HCT116 (cell line): ENCODE data around the gene KCNS3. TPM values are rescaled to one million over a fixed set of nuclear protein-coding genes. Genes with fewer than 3 reads are reported as not detected.

ENCODE experiments used
- ATAC-seq: fragments of 200-7000 bp; cut with Tn5 transposase; 2 replicates; pipeline ENCODE4 v1.9.1; 2020; ENCODE audit warnings: mild to moderate bottlenecking, moderate library complexity
- BruUV-seq: library from RNA; stranded (reverse); fragments of 400-500 nt; replicated peaks from 2 replicates; lab custom pipeline; 2021; lab: Mats Ljungman, UMichigan
- CTCF ChIA-PET: fragments of 300-600 bp; sonication (Branson Sonifier 250); formaldehyde crosslinking; loops from one replicate; lab custom pipeline; 2021; ENCODE audit warnings: antibody characterized with exemption; lab: Charles Lee
- POLR2A ChIA-PET: fragments of 300-600, 350-600 bp; sonication (Branson Sonifier 250); formaldehyde crosslinking; loops from one replicate; lab custom pipeline; 2021; ENCODE audit warnings: antibody characterized with exemption; lab: Charles Lee
- RAD21 ChIA-PET, 2 experiments: fragments of 300-600 bp; sonication (Branson Sonifier 250); formaldehyde crosslinking; loops; one replicate each; lab custom pipeline; 2023; ENCODE audit warnings: low total read pairs in 2 of 2; ENCODE audit not compliant: uncharacterized antibody in 2 of 2, unreplicated experiment in 2 of 2, low non-redundant PET in 1 of 2; lab: Charles Lee
- DNase-seq: peaks from one replicate; pipeline ENCODE4 v3.0.0-alpha.2; 2010; ENCODE audit warnings: low read depth, low spot score
- H2AFZ ChIP-seq: fragments of 200-600 bp; shearing (Covaris generic), sonication (generic); 2 replicates; pipeline ENCODE4 v1.6.1; 2017; ENCODE audit warnings: low read depth, mixed run types, mixed read lengths, antibody characterized with exemption, low read length; ENCODE audit not compliant: poor library complexity, severe bottlenecking
- H3K27ac ChIP-seq: 2 replicates; pipeline ENCODE4 v1.5.1; 2012; ENCODE audit warnings: low read depth, low read length
- H3K27me3 ChIP-seq: fragments of 200-600 bp; sonication (generic); 2 replicates; pipeline ENCODE4 v1.6.1; 2016; ENCODE audit warnings: mixed run types, low read length, mixed read lengths; ENCODE audit not compliant: insufficient read depth
- H3K36me3 ChIP-seq, 2 experiments: fragments of 200-500 bp in 1 of 2; fragments of 200-600 bp in 1 of 2; sonication (Bioruptor generic) in 1 of 2; sonication (generic) in 1 of 2; 2 replicates each; pipeline versions ENCODE4 v1.5.1 to v1.6.1; 2014 to 2016; ENCODE audit warnings: low read length in 2 of 2, inconsistent platforms in 1 of 2, mixed read lengths in 1 of 2, mixed run types in 1 of 2; ENCODE audit not compliant: insufficient read depth in 2 of 2, control insufficient read depth in 1 of 2
- H3K4me1 ChIP-seq, 2 experiments: fragments of 200-600 bp in 1 of 2; sonication (generic) in 1 of 2; 2 replicates each; pipeline versions ENCODE4 v1.5.1 to v1.6.1; 2012 to 2017; ENCODE audit warnings: low read length in 2 of 2, inconsistent platforms in 1 of 2, mild to moderate bottlenecking in 1 of 2, mixed read lengths in 1 of 2, mixed run types in 1 of 2, moderate library complexity in 1 of 2; ENCODE audit not compliant: insufficient read depth in 2 of 2, control insufficient read depth in 1 of 2
- H3K4me2 ChIP-seq: fragments of 200-600 bp; sonication (generic); 2 replicates; pipeline ENCODE4 v1.6.1; 2017; ENCODE audit warnings: mixed run types, low read length, mixed read lengths
- H3K4me3 ChIP-seq, 2 experiments: fragments of 200-600 bp in 1 of 2; sonication (generic) in 1 of 2; replicated peaks in 1 of 2; 2 replicates each; pipeline ENCODE4 v1.5.1; 2011 to 2016; ENCODE audit warnings: low read length in 2 of 2, control low read depth in 1 of 2, low read depth in 1 of 2, mild to moderate bottlenecking in 1 of 2, mixed read lengths in 1 of 2, mixed run types in 1 of 2
- H3K79me2 ChIP-seq: fragments of 200-600 bp; sonication (generic); 2 replicates; pipeline ENCODE4 v1.6.1; 2017; ENCODE audit warnings: mild to moderate bottlenecking, mixed run types, low read length, moderate library complexity, mixed read lengths; ENCODE audit not compliant: insufficient read depth
- H3K9ac ChIP-seq: fragments of 200-600 bp; sonication (generic); 2 replicates; pipeline ENCODE4 v1.6.1; 2016; ENCODE audit warnings: low read length, mixed read lengths
- H3K9me2 ChIP-seq: fragments of 200-600 bp; sonication (generic), shearing (Covaris generic); 2 replicates; pipeline ENCODE4 v1.6.1; 2017; ENCODE audit warnings: mixed run types, mild to moderate bottlenecking, moderate library complexity; ENCODE audit not compliant: insufficient read depth
- H3K9me3 ChIP-seq, 2 experiments: fragments of 200-500 bp in 1 of 2; fragments of 200-600 bp in 1 of 2; sonication (Bioruptor generic) in 1 of 2; sonication (generic) in 1 of 2; 2 replicates each; pipeline ENCODE4 v1.6.1; 2014 to 2017; ENCODE audit warnings: low read length in 2 of 2, mixed read lengths in 2 of 2, inconsistent platforms in 1 of 2, low read depth in 1 of 2, mild to moderate bottlenecking in 1 of 2, mixed run types in 1 of 2, moderate library complexity in 1 of 2; ENCODE audit not compliant: control insufficient read depth in 1 of 2, insufficient read depth in 1 of 2
- H4K20me1 ChIP-seq: fragments of 200-600 bp; sonication (generic), shearing (Covaris generic); 2 replicates; pipeline ENCODE4 v1.6.1; 2017; ENCODE audit warnings: mixed run types, mild to moderate bottlenecking, moderate library complexity; ENCODE audit not compliant: insufficient read depth
- CTCF ChIP-seq, 3 experiments: fragments of 200-600 bp in 1 of 3; sonication (generic) in 1 of 3; IDR thresholded peaks in 2 of 3; conservative IDR thresholded peaks in 1 of 3; 2 replicates each; pipeline ENCODE4 v1.5.1; 2012 to 2017; ENCODE audit warnings: low read depth in 2 of 3, low read length in 2 of 3, antibody characterized with exemption in 1 of 3, borderline replicate concordance in 1 of 3, control low read depth in 1 of 3, mild to moderate bottlenecking in 1 of 3, mixed read lengths in 1 of 3, mixed run types in 1 of 3, moderate library complexity in 1 of 3; ENCODE audit not compliant: insufficient read depth in 1 of 3
- EZH2phosphoT487 ChIP-seq: fragments of 200-600 bp; IDR thresholded peaks from 2 replicates; pipeline ENCODE4 v1.6.1; 2018; ENCODE audit warnings: antibody characterized with exemption, borderline replicate concordance
- FOSL1 ChIP-seq: IDR thresholded peaks from 2 replicates; pipeline ENCODE4 v1.6.1; 2012; ENCODE audit warnings: low read depth
- POLR2AphosphoS5 ChIP-seq: IDR thresholded peaks from 2 replicates; pipeline ENCODE4 v1.6.1; 2011; ENCODE audit warnings: mild to moderate bottlenecking, low read depth, low read length, moderate library complexity
- SIN3A ChIP-seq: IDR thresholded peaks from 2 replicates; pipeline ENCODE4 v1.6.1; 2012; ENCODE audit warnings: low read depth
- ZBTB33 ChIP-seq: IDR thresholded peaks from 2 replicates; pipeline ENCODE4 v1.6.1; 2011; ENCODE audit warnings: mild to moderate bottlenecking, low read length, moderate library complexity; ENCODE audit not compliant: insufficient replicate concordance; ENCODE audit errors: extremely low read depth
- ZFX ChIP-seq: fragments of 450-650 bp; IDR thresholded peaks from 2 replicates; pipeline ENCODE4 v1.6.1; 2017
- ZNF274 ChIP-seq: fragments of 200-500 bp; sonication (Bioruptor generic); IDR thresholded peaks from 2 replicates; pipeline ENCODE4 v1.6.1; 2014; ENCODE audit warnings: mild to moderate bottlenecking, low read depth, low read length, inconsistent platforms
- intact Hi-C: fragments of 100-400 bp; cut with micrococcal nuclease; formaldehyde crosslinking; loops from 2 replicates; pipeline ENCODE4 v1.10.0; 2022
- total RNA-seq: library from RNA; stranded (reverse); gene quantifications from one replicate; pipeline ENCODE4 v1.2.1, GENCODE V29; 2021; ENCODE audit not compliant: unreplicated experiment

Gene KCNS3
- total RNA-seq, 1 experiment from 2014 or later = 5.2 TPM

- TF ChIP-seq CTCF (IDR thresholded peaks at IDR 0.05 in 2 of 3, conservative IDR thresholded peaks at IDR 0.05 in 1 of 3; ENCODE audit: borderline replicate concordance in 1 of 3, insufficient read depth in 1 of 3, low read depth in 2 of 3, low read length in 2 of 3) = no peak
- TF ChIP-seq EZH2phosphoT487 = no peak
Measured at GRCh38 chr2:17901246-17901645, 22.8 kb downstream of the KCNS3 start (continued).

- CTCF ChIA-PET = no interaction called here
Measured at GRCh38 chr2:17910980-17911379, 32.5 kb downstream of the KCNS3 start.

More at GRCh38 chr2:17910980-17911379, 32.5 kb downstream of the KCNS3 start:
- BruUV-seq = no TSS peak
- TF ChIP-seq FOSL1 (no peak), SIN3A (no peak), ZFX (no peak), ZBTB33 (no peak), POLR2AphosphoS5 (no peak), ZNF274 (no peak)
- Histone ChIP-seq H3K4me3 (no peak overlapping the region), H2AFZ (no peak overlapping the region), H3K36me3 (no peaks in the 10 kb centered on the region), H3K27ac (no peak overlapping the region), H3K4me2 (no peak overlapping the region), H3K27me3 (no peaks in the 10 kb centered on the region), H3K9ac (no peak overlapping the region), H3K4me1 (no peaks in the 10 kb centered on the region), H3K79me2 (no peaks in the 10 kb centered on the region), H4K20me1 (no peaks in the 10 kb centered on the region), H3K9me3 (no peaks in the 10 kb centered on the region), H3K9me2 (no peaks in the 10 kb centered on the region)
- RAD21 ChIA-PET = no interaction called here
- POLR2A ChIA-PET = no interaction called here
- no peak for DNase-seq
- intact Hi-C loops = no loop called here
- no peak for ATAC-seq
